HepG2 (cell line): Measurements from ENCODE around the gene RMND5A. TPM values are rescaled to one million over a fixed set of nuclear protein-coding genes. Genes with fewer than 3 reads are reported as not detected.
A peak's percentile ranks its signal among the peaks of the same experiment; 100 is the strongest.

Experiments
- ATAC-seq: fragments of 200-7000 bp; cut with Tn5 transposase; 3 replicates; pipeline ENCODE4 v1.9.1; 2020; ENCODE audit warnings: mild to moderate bottlenecking, moderate library complexity
- BruUV-seq: library from RNA; stranded (reverse); fragments of 400-500 nt; replicated peaks from 2 replicates; lab custom pipeline; 2021; lab: Mats Ljungman, UMichigan
- CTCF ChIA-PET: fragments of 300-600 bp; formaldehyde crosslinking; extraction: SDS; loops from one replicate; lab custom pipeline; 2021; ENCODE audit warnings: low total read pairs, inconsistent platforms, low intra/inter-chr PET ratio; lab: Yijun Ruan, JAX
- POLR2A ChIA-PET: fragments of 350-600 bp; sonication (Branson Sonifier 250); formaldehyde crosslinking; loops from one replicate; lab custom pipeline; 2020; ENCODE audit warnings: antibody characterized with exemption, inconsistent platforms; lab: Yijun Ruan, JAX
- DNase-seq: peaks from one replicate; pipeline ENCODE4 v3.0.0-alpha.2; 2015; ENCODE audit warnings: low spot score
- FAIRE-seq: peaks from 3 replicates; lab custom pipeline; 2011; peaks lifted over from hg19 to GRCh38; lab: Jason Lieb, UNC
- H2AFZ ChIP-seq: one replicate; pipeline ENCODE4 v1.6.1; 2011; ENCODE audit warnings: low read length, inconsistent platforms
- H3K27ac ChIP-seq: fragments of 300-600 bp; 3 replicates; pipeline ENCODE4 v1.8.0; 2011; ENCODE audit warnings: mixed run types, mild to moderate bottlenecking, mixed read lengths, low read length, inconsistent platforms; ENCODE audit not compliant: insufficient read depth; ENCODE audit errors: extremely low read length
- H3K27me3 ChIP-seq, 2 experiments: fragments of 200-600 bp in 1 of 2; 2 replicates in 1 of 2; 3 replicates in 1 of 2; pipeline versions ENCODE4 v1.6.0 to v1.8.0; 2011; ENCODE audit warnings: low read length in 2 of 2, mild to moderate bottlenecking in 2 of 2, moderate library complexity in 2 of 2, inconsistent platforms in 1 of 2; ENCODE audit not compliant: insufficient read depth in 2 of 2, control insufficient read depth in 1 of 2
- H3K36me3 ChIP-seq, 2 experiments: fragments of 200-600 bp in 1 of 2; replicated peaks in 1 of 2; 2 replicates in 1 of 2; 3 replicates in 1 of 2; pipeline versions ENCODE4 v1.5.1 to v1.8.0; 2011; ENCODE audit warnings: low read length in 2 of 2, inconsistent platforms in 1 of 2; ENCODE audit not compliant: insufficient read depth in 2 of 2, control insufficient read depth in 1 of 2
- H3K4me1 ChIP-seq: 2 replicates; pipeline ENCODE4 v1.5.1; 2012; ENCODE audit warnings: low read length, inconsistent platforms; ENCODE audit not compliant: insufficient read depth
- H3K4me2 ChIP-seq: 2 replicates; pipeline ENCODE4 v1.6.0; 2011; ENCODE audit warnings: low read depth, low read length, inconsistent platforms
- H3K4me3 ChIP-seq, 3 experiments: fragments of 200-600 bp in 1 of 3; sonication (generic), shearing (Covaris generic) in 1 of 3; replicated peaks in 1 of 3; 2 replicates each; pipeline ENCODE4 v1.5.1; 2011 to 2016; ENCODE audit warnings: low read length in 3 of 3, inconsistent platforms in 2 of 3, low read depth in 2 of 3, mild to moderate bottlenecking in 2 of 3, control low read depth in 1 of 3, mixed read lengths in 1 of 3; ENCODE audit not compliant: insufficient read depth in 1 of 3
- H3K79me2 ChIP-seq: one replicate; pipeline ENCODE4 v1.6.1; 2011; ENCODE audit warnings: low read length, inconsistent platforms; ENCODE audit not compliant: insufficient read depth
- H3K9ac ChIP-seq: 2 replicates; pipeline ENCODE4 v1.6.0; 2011; ENCODE audit warnings: mild to moderate bottlenecking, low read depth, low read length, inconsistent platforms; ENCODE audit not compliant: insufficient read depth
- H3K9me3 ChIP-seq: 2 replicates; pipeline ENCODE4 v1.5.1; 2012; ENCODE audit warnings: mild to moderate bottlenecking, low read length
- H4K20me1 ChIP-seq: 2 replicates; pipeline ENCODE4 v1.6.0; 2011; ENCODE audit warnings: inconsistent platforms, mild to moderate bottlenecking, low read length, moderate library complexity; ENCODE audit not compliant: insufficient read depth
- ADNP ChIP-seq: sonication (generic); formaldehyde crosslinking; IDR thresholded peaks from 2 replicates; pipeline ENCODE4 v1.4.0; 2020; ENCODE audit warnings: missing genetic modification reagents
- ATF4 ChIP-seq, 2 experiments: fragments of 450-650 bp in 1 of 2; sonication (generic) in 1 of 2; formaldehyde crosslinking; IDR thresholded peaks; 2 replicates each; pipeline versions ENCODE4 v1.5.0 to v1.8.0; 2020 to 2022; ENCODE audit warnings: mild to moderate bottlenecking in 1 of 2, missing genetic modification reagents in 1 of 2
- CEBPB ChIP-seq: IDR thresholded peaks from 2 replicates; pipeline ENCODE4 v1.6.1; 2011; ENCODE audit warnings: low read depth, low read length, improper control_type of control experiment, borderline replicate concordance
- CEBPG ChIP-seq: IDR thresholded peaks from 2 replicates; pipeline ENCODE4 v1.6.1; 2016
- FIP1L1 ChIP-seq: fragments of 200-400 bp; formaldehyde crosslinking; IDR thresholded peaks from 2 replicates; pipeline ENCODE4 v1.6.1; 2018; ENCODE audit warnings: low read depth, mild to moderate bottlenecking, low read length, moderate library complexity, borderline replicate concordance; ENCODE audit not compliant: insufficient read depth
- GFI1 ChIP-seq: sonication (generic); formaldehyde crosslinking; IDR thresholded peaks from 2 replicates; pipeline ENCODE4 v1.5.0; 2020; ENCODE audit warnings: missing genetic modification reagents, mild to moderate bottlenecking, borderline replicate concordance
- HOXA5 ChIP-seq: sonication (generic); formaldehyde crosslinking; IDR thresholded peaks from 2 replicates; pipeline ENCODE4 v1.4.0; 2020; ENCODE audit warnings: missing genetic modification reagents
- KAT7 ChIP-seq: IDR thresholded peaks from 2 replicates; pipeline ENCODE4 v1.6.1; 2018; ENCODE audit warnings: borderline replicate concordance, missing compliant biosample characterization
- MAFG ChIP-seq: sonication (generic); formaldehyde crosslinking; IDR thresholded peaks from 2 replicates; pipeline ENCODE4 v1.5.1; 2020; ENCODE audit warnings: mild to moderate bottlenecking, missing genetic modification reagents
- NFYC ChIP-seq: IDR thresholded peaks from 2 replicates; pipeline ENCODE4 v1.6.1; 2016; ENCODE audit warnings: missing genetic modification reagents, missing compliant biosample characterization
- PTBP1 ChIP-seq: fragments of 200-400 bp; formaldehyde crosslinking; IDR thresholded peaks from 2 replicates; pipeline ENCODE4 v1.6.1; 2018; ENCODE audit warnings: low read length, low read depth; ENCODE audit not compliant: poor library complexity, severe bottlenecking
- REL ChIP-seq: sonication (generic); formaldehyde crosslinking; conservative IDR thresholded peaks from 2 replicates; pipeline ENCODE4 v1.8.0; 2022; ENCODE audit warnings: mild to moderate bottlenecking, missing genetic modification reagents, moderate library complexity
- RFX1 ChIP-seq: fragments of 450-650 bp; IDR thresholded peaks from 2 replicates; pipeline ENCODE4 v1.6.1; 2017
- RFX3 ChIP-seq: IDR thresholded peaks from 2 replicates; pipeline ENCODE4 v1.6.1; 2016; ENCODE audit warnings: missing biosample characterization, missing genetic modification reagents
- SMC3 ChIP-seq: IDR thresholded peaks from 2 replicates; pipeline ENCODE4 v1.6.1; 2011; ENCODE audit warnings: low read length, improper control_type of control experiment
- TARDBP ChIP-seq: sonication (generic); formaldehyde crosslinking; IDR thresholded peaks from 2 replicates; pipeline ENCODE4 v1.8.0; 2022; ENCODE audit warnings: mild to moderate bottlenecking, missing genetic modification reagents
- TEAD3 ChIP-seq: optimal IDR thresholded peaks from 2 replicates; pipeline ENCODE3; 2016; ENCODE audit warnings: borderline replicate concordance
- YEATS2 ChIP-seq: sonication (generic); formaldehyde crosslinking; IDR thresholded peaks from 2 replicates; pipeline ENCODE4 v1.4.0; 2020; ENCODE audit warnings: missing genetic modification reagents, borderline replicate concordance
- ZBTB38 ChIP-seq: sonication (generic); formaldehyde crosslinking; IDR thresholded peaks from 2 replicates; pipeline ENCODE4 v1.5.1; 2020; ENCODE audit warnings: mild to moderate bottlenecking, missing genetic modification reagents
- ZMYM4 ChIP-seq: sonication (generic); formaldehyde crosslinking; IDR thresholded peaks from 2 replicates; pipeline ENCODE4 v1.8.1; 2023; ENCODE audit warnings: mild to moderate bottlenecking, missing genetic modification reagents
- ZNF12 ChIP-seq: sonication (generic); formaldehyde crosslinking; IDR thresholded peaks from 2 replicates; pipeline ENCODE4 v1.5.0; 2020; ENCODE audit warnings: missing genetic modification reagents
- ZNF274 ChIP-seq: sonication (generic); formaldehyde crosslinking; IDR thresholded peaks from 2 replicates; pipeline ENCODE4 v1.5.1; 2020; ENCODE audit warnings: mild to moderate bottlenecking, missing genetic modification reagents
- ZNF510 ChIP-seq: sonication (generic); formaldehyde crosslinking; IDR thresholded peaks from 2 replicates; pipeline ENCODE4 v1.4.0; 2020; ENCODE audit warnings: low read depth, mild to moderate bottlenecking, missing genetic modification reagents
- ZNF563 ChIP-seq: sonication (generic); formaldehyde crosslinking; IDR thresholded peaks from 2 replicates; pipeline ENCODE4 v1.8.0; 2022; ENCODE audit warnings: mild to moderate bottlenecking, moderate library complexity, missing genetic modification reagents
- ZNF607 ChIP-seq: sonication (generic); formaldehyde crosslinking; IDR thresholded peaks from 2 replicates; pipeline ENCODE4 v1.5.1; 2020; ENCODE audit warnings: missing genetic modification reagents, mild to moderate bottlenecking, borderline replicate concordance
- ZNF773 ChIP-seq: sonication (generic); formaldehyde crosslinking; IDR thresholded peaks from 2 replicates; pipeline ENCODE4 v1.4.0; 2020; ENCODE audit warnings: missing genetic modification reagents, borderline replicate concordance
- WGBS: methylation state at CpG from one replicate; pipeline ENCODE4 v1.1.6; 2017; ENCODE audit warnings: low lambda C conversion rate; 5-methylcytosine and 5-hydroxymethylcytosine counted together
- in situ Hi-C: cut with HindIII; loops from 2 replicates; pipeline ENCODE4 v1.10.0; 2017; ENCODE audit warnings: low pct_unique_long_range_greater_than_20kb; ENCODE audit not compliant: extremely low pct_ligation_motif_present
- intact Hi-C: fragments of 100-400 bp; cut with micrococcal nuclease; formaldehyde crosslinking; loops from one replicate; pipeline ENCODE4 v1.10.0; 2022; ENCODE audit not compliant: unreplicated experiment
- polyA plus RNA-seq, 8 experiments: library from polyadenylated mRNA; depleted of rRNA in 3 of 8; stranded (reverse) in 7 of 8; unstranded in 1 of 8; fragments of >200 nt; fragmentation: Illumina TruSeq in 4 of 8; extraction: Trizol in 4 of 8; gene quantifications; 2 replicates each; pipeline versions ENCODE4 v1.2.1 to v1.2.3, GENCODE V29; 2011 to 2016; ENCODE audit warnings: low read depth in 4 of 8, missing spikeins in 1 of 8, mixed read lengths in 1 of 8; ENCODE audit not compliant: insufficient read depth in 1 of 8
- total RNA-seq, 5 experiments: library from RNA; depleted of rRNA; stranded (reverse); fragments of >200 nt; fragmentation: Illumina TruSeq; extraction: Trizol; gene quantifications; 2 replicates each; pipeline ENCODE4 v1.2.3, GENCODE V29; 2016; ENCODE audit warnings: low read depth in 1 of 5
- TF ChIP-seq, protein P1 (sequence below): sonication (generic); formaldehyde crosslinking; IDR thresholded peaks from 2 replicates; pipeline ENCODE4 v1.4.0; 2020; ENCODE audit warnings: mild to moderate bottlenecking, missing genetic modification reagents

RMND5A gene
- total and polyA plus RNA-seq, 2 of the 13 experiments (the other 11 are each of a cell fraction or from before 2014, with no cell fraction given): 31.0 to 66.4 TPM

GRCh38 chr2:86747711-86748639 lies 27.9 kb downstream of the RMND5A start:
- Histone ChIP-seq H3K4me3 (no peak overlapping the region), H3K9me3 (peaks cover 13% of the 10 kb centered on the region), H3K9ac (no peak overlapping the region), H2AFZ (no peak overlapping the region), H3K36me3 (peaks cover 10 to 69% of the 10 kb centered on the region in 2 experiments), H3K27ac (no peak overlapping the region), H3K4me2 (no peak overlapping the region), H3K79me2 (peaks cover 59% of the 10 kb centered on the region), H4K20me1 (peaks cover 5% of the 10 kb centered on the region; the same call in 1 of the 2 replicates), H3K27me3 (no peaks in the 10 kb centered on the region), H3K4me1 (no peaks in the 10 kb centered on the region)
- WGBS: 97% methylated on average over 9 of the region's 9 CpGs
- ATAC-seq: 0 out of 3 replicates have a peak, but pooled peaks have one; percentile 29
- CTCF ChIA-PET: no interaction called here
- in situ Hi-C loops (no loop called here), intact Hi-C loops (no loop called here)
- FAIRE-seq: no peak
- no TSS peak for BruUV-seq
- peak; percentile 12 for DNase-seq
- POLR2A ChIA-PET: interaction anchor here (0.5 to 1.4 kb wide), 4 partner anchors 60 to 1419 kb away, joined by 3 to 7 read pairs (median 3); partner anchors contain the start of gene KDM3A
- TF ChIP-seq RFX1 (peak; percentile 28; the same call in 1 of the 2 replicates), YEATS2 (CRISPR knock-in tag) (no peak), CEBPG (CRISPR knock-in tag) (peak; percentile 67), ZNF773 (no peak), GFI1 (CRISPR knock-in tag) (no peak), ATF4 (CRISPR knock-in tag; IDR thresholded peaks at IDR 0.05) (peak in 1 of 2 experiments; percentile 97; a peak in 2 of 4 replicates), FIP1L1 (no peak), NFYC (CRISPR knock-in tag) (no peak), ZNF510 (CRISPR knock-in tag) (no peak), ZNF607 (CRISPR knock-in tag) (no peak), MAFG (CRISPR knock-in tag) (no peak), ZBTB38 (CRISPR knock-in tag) (no peak), CEBPB (peak; percentile 86), ZNF12 (CRISPR knock-in tag) (peak; percentile 100), REL (CRISPR knock-in tag) (no peak), ZNF563 (no peak), ZMYM4 (CRISPR knock-in tag) (no peak), ZNF274 (CRISPR knock-in tag) (no peak), KAT7 (CRISPR knock-in tag) (no peak), TARDBP (no peak), RFX3 (peak; percentile 56), TEAD3 (CRISPR knock-in tag) (no peak), SMC3 (no peak), HOXA5 (CRISPR knock-in tag) (no peak), ADNP (CRISPR knock-in tag) (no peak), PTBP1 (no peak)
- TF ChIP-seq, protein P1, sequence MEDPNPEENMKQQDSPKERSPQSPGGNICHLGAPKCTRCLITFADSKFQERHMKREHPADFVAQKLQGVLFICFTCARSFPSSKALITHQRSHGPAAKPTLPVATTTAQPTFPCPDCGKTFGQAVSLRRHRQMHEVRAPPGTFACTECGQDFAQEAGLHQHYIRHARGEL (CRISPR knock-in tag): no peak
